ENCODE data around the gene SHCBP1L.
"Not testable (repeated sequence)": the region's sequence is repeated elsewhere in the genome, so short reads cannot be mapped to it uniquely, and the experiment has no call there.

SHCBP1L gene

DNA sequence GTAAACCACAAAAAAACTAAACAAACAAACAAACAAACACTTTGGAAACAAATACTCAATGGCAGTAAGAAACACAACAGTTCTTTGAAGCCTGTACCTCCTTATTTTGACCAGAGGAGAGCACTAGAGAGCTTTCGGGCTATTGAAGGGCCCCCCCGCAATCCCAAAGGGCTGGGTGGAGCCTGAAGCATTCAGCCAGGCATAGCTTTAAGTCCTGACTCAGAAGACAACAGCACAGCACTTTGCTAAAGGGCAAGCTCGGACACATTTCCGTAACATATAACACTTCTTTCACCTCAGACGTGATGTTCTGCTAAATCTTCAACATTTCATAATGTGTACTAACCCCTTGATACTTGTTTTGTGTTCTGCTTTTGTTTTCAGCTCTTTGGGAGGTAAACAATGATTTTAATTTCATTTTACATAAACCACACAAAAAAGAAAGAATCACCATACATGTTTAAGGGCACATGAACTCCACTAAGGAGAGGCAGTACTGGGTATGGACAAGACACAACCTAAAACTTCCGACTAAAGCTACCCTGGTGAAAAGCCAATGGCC, 9.7 kb upstream of the SHCBP1L start:
- DNase-seq: peak; percentile 64

DNA sequence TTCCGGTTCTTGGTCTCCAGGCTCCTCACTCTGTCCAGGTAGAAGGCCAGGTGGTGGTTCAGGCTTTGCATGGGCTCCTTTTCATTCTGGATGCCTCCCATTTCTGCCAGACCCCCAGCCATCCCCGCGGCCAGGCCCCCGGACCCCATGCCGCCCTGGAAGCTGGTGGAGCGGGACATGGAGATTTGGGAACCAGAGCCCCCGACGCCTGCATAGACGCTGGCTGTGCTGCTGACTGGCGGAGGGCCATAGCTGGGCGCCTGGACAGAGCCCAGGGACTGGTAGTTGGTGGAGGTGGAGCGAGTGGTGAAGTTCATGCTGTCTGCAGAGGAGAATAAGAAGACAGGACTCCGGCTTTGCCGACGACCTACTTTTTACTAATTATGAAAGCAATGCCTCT, 7.1 kb upstream of the SHCBP1L start:
- DNase-seq: no peak

DNA sequence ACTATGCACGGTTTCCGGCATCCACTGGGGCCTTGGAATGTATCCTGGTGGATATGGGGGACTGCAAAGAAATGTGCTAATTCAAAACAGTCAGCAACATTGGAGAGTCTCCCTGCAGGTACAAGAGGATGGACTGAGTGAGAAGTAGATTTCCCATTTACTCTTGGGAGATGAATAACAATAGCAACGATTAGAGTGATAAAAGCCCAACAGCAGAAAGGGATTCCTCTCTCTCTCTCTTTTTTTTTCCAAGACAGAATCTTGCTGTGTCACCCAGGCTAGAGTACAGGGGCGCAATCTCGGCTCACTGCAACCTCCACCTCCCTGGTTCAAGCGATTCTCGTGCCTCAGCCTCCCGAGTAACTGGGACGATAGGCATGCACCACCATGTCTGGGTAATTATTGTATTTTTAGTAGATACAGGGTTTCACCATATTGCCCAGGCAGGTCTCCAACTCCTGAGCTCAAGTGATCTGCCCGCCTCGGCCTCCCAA, 5.0 kb upstream of the SHCBP1L start:
- no peak for DNase-seq

DNA sequence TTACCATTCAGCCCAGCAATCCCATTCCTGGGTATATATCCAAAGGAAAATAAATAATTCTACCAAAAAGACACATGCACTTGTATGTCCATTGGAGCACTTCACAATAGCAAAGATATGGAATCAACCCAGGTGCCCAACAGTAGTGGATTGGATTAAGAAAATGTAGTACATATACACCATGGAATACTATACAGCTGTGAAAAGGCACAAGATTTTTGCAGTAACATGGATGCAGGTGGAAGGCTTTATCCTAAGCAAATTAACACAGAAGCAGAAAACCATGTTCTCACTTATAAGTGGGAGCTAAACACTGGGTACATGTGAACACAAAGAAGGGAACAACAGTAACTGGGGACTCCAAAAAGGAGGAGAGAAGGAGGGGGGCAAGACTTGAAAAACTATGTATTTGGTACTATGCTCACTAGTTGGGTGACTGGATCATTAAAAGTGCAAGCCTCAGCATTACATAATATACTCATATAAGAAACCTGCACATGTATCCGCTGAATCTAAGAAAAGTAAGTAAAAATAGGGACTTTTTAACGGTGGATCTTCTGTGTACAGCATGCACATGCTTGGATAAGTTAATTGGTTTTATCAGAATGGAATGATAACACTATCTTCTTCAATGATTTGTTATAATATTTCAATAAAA, 3.9 kb upstream of the SHCBP1L start:
- no peak for DNase-seq

DNA sequence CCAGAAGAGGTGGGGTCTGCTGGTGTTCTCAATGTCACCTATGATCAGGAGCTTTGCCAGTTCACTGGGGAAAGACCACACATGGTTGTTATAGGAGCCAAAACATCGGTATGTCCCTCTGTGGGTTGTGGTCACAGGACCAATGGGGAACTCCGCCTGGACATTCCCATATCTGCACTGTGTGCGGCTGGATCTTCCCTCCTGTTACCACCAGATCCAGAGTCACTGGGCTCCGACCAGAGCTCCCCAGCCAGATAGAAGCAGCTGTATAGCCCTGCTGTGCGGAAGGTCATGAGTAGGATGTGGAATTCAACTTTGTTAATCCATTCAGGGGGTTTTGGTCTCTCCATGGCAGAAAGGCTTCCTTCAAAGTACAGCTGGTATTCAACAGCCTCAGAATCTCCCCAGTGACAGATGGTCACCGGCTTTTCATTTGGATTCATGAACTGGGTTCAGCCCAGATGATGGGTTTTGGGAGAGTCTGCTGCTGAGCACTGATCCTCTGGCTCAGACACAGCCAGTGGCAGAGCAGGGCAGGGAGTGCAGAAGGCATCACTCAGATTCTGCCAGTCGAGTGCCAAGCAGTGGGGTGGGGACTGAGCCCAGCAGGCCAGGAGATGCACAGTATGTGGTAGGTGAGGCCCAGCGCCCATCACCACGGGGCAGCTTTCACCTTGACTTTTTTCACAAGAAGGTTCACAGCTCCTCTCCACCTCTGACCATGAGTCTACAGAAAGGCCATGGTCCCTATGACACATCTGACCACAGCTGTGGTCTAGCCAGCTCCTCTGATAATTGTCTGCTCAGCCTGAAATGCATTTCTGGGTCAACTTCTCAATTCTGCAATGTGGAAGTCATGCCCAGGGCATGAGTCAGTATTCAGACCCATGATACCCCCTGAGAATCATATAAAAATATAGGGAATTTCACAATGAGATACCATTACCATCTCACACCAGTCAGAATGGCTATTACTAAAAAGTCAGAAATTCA, 2.9 kb upstream of the SHCBP1L start:
- DNase-seq: no peak

DNA sequence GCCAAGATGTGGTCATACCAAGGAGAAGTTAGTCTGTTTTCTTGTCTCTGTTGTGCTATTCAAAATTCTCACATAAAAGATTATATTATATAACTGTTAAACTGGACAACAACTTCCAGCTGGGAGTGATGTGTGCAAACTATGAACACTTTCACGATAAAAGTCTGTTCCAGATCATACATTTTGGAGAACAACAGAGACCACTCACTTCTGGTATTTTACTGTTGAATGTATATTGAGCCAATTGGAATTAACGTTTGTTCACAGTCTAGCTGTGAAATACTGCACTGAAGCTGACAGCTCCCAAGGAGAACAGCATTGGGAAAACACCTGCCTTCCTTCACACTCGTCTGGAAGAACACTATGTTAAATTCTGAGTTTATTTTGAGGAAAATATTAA, 860 bp upstream of the SHCBP1L start:
- DNase-seq: no peak

DNA sequence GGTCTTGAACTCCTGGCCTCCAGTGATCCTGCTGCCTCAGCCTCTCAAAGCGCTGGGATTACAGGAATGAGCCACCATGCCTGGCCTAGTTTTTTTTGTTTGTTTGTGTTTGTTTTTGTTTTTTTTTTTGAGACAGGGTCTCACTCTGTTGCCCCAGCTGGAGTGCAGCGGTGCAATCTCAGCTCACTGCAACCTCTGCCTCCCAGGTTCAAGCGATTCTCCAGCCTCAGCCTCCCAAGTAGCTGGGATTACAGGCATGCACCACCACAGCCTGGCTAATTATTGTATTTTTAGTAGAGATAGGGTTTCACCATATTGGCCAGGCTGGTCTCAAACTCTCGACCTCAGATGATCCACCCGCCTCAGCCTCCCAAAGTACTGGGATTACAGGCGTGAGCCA, 9.6 kb downstream of the SHCBP1L start:
- not testable (repeated sequence) for DNase-seq

DNA sequence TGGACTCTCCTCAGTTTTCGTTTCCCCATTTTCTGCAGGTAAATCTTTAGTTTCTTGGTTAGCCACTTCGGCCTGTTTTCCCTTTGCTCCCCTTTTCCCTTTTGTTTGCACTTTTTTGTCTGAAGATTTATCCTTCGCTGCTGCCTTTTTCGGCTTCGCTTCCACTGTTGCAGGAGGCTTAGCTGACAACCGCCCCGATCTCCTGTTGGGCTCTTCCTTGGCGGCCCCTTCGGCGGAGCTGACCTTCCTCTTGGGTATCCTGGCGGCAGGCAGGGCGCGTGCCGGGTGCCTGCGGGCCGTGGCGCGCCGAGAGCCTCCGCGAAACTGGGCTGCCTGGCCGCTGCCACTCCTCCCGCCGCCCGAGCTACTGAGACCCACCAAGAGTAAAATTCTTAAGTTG, 10.8 kb downstream of the SHCBP1L start:
- not testable (repeated sequence) for DNase-seq

DNA sequence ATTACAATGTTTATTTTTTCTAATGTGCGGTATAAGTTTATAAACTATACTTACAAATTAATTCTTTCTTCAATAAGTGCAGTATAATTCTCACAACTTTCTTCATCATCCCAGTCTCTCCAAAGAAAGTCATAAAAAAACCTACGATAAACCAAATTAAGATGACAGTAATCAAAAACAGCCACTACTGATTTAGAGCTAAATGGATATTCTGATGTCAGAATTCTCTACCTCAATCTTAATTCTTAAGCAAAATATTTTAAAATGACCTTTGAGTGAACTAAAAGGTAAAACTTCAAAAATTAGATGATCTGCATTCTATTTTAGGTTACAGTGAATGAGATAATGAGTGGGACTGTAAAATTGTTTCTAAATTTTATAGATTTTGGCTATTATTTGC, 13.6 kb downstream of the SHCBP1L start:
- no peak for DNase-seq

DNA sequence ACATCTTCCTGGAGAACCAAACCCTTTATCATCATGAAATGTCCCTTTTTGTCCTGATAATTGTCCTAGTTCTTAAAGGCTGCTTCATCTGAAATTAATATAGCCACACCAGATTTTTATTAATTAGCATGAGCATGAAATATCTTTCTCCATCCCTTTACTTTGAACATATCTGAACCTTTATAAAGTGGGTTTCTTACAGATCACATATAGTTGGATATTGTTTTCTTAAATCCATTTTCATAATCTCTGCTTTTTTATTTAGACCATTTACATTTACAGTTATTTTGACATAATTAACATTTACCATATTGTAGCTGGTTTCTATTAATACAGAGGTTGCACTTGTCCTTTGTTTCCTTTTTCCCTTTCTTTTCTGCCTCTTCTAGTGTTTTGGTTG, 17.2 kb downstream of the SHCBP1L start:
- DNase-seq: no peak

DNA sequence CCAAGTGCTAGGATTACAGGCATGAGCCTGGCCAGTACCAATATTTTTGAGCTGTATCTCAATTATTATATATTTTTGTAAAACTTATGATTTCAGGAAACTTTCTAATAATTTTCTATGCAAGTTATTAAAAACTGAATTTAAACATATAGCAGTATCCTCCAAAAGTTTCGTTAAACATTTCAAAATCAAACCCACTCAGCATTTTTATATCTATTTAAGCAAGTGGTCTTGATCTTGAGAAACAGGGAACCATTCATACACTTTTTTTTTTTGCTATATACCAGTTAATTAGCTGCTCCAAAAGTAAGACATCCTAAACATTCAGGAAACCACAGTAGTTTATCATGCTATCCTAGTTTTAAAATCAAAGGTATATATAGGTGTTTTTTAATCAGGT, 22.0 kb downstream of the SHCBP1L start:
- DNase-seq: no peak

DNA sequence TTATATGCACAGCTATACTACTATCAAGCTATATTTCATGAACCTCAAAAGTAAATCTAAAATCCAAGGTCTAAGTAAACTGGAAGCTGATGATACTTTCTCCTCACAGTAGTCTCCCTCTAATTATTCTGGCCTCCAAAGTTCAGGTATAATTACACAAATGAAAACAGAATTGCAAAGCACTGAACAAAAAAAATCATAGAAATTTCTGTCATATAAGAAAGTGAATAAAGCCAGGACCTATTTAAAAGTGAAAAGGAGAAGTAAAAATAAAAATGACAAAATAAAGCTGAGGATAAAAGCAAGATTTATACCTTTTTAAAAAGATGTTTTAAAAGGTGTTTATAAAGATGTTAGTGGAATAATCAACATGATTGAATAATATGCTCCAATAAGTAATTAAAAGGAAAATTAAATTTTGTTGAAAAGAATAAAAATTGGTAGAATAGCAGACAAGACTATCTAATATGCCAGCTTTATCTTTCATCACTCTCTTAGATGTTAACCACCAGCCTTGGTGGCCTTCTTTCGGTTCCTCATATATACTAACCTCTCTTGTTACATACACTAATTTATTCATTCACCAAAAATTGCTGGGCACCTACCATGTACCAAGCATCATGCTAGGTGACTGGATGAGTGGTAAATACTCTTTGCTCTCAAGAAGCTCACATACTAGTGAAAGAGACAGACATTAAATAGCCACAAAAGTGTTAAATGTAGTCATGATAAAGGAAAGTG, 25.1 kb downstream of the SHCBP1L start:
- DNase-seq: no peak

DNA sequence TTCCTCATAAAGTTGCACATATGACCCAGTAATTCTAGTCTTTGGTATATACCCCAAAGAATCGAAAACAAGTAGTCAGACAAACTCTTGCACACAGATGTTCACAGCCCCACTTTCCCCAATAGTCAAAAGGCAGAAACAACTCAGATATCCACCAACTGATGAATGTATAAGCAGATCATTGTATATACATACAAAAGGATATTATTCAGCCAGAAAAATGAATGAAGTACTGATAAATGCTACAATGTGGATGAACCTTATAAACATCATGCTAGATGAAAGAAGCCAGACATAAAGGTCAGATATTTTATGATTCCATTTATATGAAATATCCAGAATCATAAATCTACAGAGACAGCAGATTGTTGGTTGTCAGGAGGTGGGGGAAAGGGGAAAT, 27.3 kb downstream of the SHCBP1L start:
- DNase-seq: no peak

DNA sequence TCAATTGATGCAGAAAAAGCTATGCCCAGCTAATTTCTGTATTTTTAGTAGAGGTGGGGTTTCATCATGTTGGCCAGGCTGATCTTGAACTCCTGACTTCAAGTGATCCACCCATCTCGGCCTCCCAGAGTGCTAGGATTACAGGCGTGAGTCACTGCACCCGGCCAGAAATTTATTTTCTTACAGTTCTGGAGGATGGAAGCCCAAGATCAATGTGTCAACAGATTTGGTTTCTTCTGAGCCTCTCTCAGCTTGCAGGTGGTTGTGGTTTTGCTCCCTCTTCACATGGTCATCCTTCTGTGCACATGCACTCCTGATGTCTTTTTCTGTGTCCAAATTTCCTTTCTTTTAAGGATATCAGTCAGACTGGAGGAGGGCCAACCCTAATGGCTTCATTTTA, 35.6 kb downstream of the SHCBP1L start:
- no peak for DNase-seq

DNA sequence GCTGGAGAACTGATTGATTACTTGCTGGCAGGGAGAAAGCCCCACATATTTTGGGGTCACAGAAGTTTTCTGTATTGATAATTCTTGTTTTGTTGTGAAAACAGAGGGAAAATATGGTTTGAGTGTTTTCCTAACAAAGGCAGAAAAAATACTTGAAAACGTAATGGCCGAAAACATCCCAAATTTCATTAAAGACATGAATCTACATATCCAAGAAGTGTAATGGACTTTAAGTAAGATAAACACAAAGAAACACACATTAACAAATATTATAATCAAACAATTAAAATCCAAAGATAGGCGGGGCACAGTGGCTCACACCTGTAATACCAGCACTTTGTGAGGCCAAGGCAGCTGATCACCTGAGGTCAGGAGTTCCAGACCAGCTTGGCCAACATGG, 39.6 kb downstream of the SHCBP1L start:
- no peak for DNase-seq

DNA sequence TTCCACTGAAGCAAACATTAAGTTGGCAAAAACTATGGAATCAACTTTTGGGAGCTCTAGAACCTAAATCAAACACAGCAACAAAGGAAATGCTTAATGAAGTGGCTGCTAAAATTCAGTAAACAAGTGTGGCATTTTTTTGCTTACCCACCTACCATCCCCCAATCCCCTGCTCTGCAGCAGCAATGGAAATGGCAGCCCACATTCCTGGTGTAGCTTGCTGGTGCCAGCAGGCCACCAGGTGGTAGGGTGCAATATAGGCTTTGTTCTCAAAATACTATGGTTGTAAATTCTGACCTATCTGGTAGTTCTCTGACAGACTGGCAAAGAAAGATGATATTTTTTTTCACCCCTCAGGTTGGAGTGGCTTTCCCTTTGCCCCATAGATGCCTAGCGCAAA, 42.8 kb downstream of the SHCBP1L start:
- DNase-seq: peak; percentile 43

DNA sequence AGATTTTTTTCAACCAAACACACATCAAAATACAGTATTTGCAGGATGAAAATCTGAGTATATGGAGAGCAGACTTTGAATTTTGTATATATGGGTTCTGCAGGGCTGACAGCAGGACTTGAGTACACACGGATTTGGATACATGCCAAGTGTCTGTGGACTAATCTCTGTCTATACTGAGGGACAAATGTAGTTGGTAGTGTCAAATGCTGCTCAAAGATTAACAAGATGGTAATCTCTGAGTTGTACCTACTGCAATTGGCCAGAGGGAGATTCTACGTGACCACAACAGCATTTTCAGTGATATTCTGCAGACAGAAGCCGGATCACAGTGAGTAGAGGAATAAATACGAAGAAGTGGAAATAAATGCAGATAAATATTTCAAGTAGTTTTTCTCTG, 43.4 kb downstream of the SHCBP1L start:
- DNase-seq: no peak

DNA sequence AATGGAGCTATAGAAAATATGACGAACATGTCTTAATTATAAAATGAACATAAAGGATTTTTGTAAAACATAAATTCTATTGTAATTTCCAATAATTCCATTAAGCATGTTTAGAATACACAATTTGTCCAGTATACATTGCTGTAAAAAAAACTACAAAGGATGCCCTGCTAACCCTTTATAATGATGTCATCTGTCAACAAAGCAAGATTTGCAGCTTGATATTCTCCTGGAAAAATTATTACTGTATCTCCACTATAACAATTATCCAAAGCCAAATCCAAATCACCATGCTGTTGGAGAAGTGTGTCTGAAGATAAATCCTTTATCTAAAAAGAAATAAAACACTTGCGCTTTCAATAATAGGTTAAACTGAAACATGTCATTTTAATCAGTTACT, 47.6 kb downstream of the SHCBP1L start:
- no peak for DNase-seq

DNA sequence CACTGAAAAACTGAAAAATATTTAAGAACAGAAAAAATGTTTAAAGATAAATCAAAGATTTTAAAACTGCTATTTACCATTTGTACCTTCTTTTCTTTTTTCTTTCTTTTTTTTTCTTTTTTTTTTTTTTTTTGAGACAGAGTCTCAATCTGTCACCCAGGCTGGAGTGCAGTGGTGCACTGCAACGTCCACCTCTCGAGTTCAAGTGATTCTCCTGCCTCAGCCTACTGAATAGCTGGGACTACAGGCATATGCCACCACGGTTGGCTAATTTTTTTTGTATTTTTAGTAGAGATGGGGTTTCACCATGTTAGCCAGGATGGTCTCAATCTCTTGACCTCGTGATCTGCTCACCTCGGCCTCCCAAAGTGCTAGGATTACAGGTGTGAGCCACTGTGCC, 51.0 kb downstream of the SHCBP1L start:
- not testable (repeated sequence) for DNase-seq

DNA sequence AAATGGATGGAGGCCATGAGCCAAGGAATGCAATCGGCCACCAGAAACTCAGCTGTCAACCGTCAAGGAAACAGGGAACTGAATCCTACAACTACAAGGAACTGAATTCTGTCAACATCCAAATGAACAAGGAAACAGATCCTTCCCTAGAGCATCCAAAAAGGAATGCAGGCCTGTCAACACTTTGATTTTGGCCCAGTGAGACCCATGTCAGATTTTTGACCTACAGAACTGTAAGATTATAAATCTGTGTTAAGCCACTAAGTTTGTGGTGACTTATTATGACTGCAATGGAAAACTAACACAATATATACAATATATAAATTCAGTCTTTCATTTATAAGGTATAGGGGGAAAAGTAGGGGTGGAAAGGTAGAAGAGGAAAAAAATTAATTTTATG, 55.3 kb downstream of the SHCBP1L start:
- DNase-seq: no peak

DNA sequence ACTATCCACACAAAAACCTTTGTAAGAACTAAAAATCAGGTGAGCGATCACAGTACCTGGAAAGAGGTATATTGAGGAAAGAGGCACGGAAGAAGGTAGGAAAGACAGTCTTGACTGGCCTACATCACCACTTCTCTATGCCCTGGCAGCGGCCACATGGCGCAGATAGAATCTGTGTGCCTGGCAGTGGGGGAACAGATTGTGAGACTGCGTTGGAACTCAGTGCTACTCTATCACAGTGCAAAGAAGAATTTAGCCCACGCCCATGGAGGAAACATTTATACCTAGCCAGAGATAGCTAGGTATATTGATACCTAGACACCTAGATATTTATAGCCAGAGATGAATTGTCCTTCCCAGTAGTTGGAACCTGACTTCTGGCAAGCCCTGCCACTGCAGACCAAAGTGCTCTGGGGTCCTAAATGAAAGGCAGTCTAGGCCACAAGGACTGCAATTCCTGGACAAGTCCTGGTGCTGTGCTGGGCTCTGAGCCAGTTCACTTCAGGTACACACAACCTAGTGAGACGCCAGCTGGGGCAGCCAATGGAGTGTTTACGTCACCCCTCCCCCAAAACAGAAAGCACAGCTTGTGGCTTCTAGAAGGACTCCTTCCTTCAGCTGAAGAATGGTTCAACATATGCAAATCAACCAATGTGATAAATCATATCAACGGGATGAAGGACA, 61.9 kb downstream of the SHCBP1L start:
- DNase-seq: peak; percentile 61

DNA sequence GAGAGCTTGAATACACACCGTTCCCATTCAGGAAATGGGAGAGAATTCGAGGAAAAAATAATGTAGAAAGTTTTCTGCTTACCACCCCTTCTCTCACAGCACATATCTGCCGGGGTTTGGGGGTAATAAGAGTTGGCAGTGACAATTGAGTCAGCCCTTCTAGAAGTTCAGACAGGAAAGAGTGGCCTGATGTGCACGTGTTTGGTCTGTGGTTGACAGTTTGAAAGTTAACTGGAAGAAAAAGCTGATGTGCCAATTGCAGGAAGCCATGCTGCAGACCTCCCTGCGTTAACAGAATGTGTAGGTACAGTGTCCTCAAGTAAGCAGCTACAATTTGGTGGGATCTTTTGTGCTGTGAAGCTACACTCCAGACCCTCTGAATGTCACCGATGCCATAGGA, 63.0 kb downstream of the SHCBP1L start:
- no peak for DNase-seq
